Measurements from ENCODE around the gene KIF3A.
A peak's percentile ranks its signal among the peaks of the same experiment; 100 is the strongest.

KIF3A gene

DNA sequence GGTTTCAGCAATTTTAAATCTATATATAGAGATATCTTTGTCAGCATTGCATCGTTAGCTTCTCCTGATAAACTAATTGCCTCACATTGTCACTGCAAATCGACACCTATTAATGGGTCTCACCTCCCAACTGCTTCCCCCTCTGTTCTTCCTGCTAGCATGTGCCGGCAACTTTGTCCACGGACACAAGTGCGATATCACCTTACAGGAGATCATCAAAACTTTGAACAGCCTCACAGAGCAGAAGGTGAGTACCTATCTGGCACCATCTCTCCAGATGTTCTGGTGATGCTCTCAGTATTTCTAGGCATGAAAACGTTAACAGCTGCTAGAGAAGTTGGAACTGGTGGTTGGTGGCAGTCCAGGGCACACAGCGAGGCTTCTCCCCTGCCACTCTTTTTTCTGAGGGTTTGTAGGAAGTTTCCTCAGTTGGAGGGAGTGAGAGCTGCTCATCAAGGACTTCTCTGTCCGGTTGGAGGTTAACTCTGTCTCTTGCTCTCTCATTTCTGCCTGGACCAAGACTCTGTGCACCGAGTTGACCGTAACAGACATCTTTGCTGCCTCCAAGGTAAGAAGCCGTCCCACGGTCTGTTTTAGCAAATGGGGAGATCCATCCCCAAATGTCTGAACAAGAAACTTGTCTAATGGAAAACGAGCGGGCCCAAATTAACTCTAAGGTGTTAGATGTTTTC is 63.3 kb downstream of the KIF3A start, which contains the start of gene IL4:
IL4 (plus strand) TSS at position 51 of the 692 bp plus-strand sequence; CDS start at position 113, 62 bp downstream.
- H3K4me1 ChIP-seq, result peaks cover 0 to 46% (median 23%) of the 10 kb centered on the region in 4 donors
- intact Hi-C loops (cut with DNase I; ENCODE audit: low total_unique reads), result loop anchor here (10.0 kb wide), 1 partner anchor 149 kb away; no protein-coding TSS in a partner anchor
- peak within 1 kb of the TSS; percentile 57 to 82 for H3K27ac ChIP-seq
- H3K4me3 ChIP-seq, result peak within 1 kb of the TSS; percentile 20 to 27
- TF ChIP-seq, protein P1, sequence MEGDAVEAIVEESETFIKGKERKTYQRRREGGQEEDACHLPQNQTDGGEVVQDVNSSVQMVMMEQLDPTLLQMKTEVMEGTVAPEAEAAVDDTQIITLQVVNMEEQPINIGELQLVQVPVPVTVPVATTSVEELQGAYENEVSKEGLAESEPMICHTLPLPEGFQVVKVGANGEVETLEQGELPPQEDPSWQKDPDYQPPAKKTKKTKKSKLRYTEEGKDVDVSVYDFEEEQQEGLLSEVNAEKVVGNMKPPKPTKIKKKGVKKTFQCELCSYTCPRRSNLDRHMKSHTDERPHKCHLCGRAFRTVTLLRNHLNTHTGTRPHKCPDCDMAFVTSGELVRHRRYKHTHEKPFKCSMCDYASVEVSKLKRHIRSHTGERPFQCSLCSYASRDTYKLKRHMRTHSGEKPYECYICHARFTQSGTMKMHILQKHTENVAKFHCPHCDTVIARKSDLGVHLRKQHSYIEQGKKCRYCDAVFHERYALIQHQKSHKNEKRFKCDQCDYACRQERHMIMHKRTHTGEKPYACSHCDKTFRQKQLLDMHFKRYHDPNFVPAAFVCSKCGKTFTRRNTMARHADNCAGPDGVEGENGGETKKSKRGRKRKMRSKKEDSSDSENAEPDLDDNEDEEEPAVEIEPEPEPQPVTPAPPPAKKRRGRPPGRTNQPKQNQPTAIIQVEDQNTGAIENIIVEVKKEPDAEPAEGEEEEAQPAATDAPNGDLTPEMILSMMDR (IDR thresholded peaks at IDR 0.05), result no peak
- H3K27me3 ChIP-seq, result no peaks in the 10 kb centered on the region
- peak in 1 of 2 donors; percentile 19 for DNase-seq
- H3K9me3 ChIP-seq, result no peaks in the 10 kb centered on the region
- no peaks in the 10 kb centered on the region for H3K36me3 ChIP-seq

DNA sequence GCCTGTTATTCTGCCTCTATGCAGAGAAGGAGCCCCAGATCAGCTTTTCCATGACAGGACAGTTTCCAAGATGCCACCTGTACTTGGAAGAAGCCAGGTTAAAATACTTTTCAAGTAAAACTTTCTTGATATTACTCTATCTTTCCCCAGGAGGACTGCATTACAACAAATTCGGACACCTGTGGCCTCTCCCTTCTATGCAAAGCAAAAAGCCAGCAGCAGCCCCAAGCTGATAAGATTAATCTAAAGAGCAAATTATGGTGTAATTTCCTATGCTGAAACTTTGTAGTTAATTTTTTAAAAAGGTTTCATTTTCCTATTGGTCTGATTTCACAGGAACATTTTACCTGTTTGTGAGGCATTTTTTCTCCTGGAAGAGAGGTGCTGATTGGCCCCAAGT is 63.9 kb downstream of the KIF3A start:
- TF ChIP-seq, protein P1 (IDR thresholded peaks at IDR 0.05), result no peak
- peak in 1 of 2 donors; percentile 15 for DNase-seq
- intact Hi-C loops (cut with DNase I; ENCODE audit: low total_unique reads), result loop anchor here (10.0 kb wide), 1 partner anchor 149 kb away; no protein-coding TSS in a partner anchor

DNA sequence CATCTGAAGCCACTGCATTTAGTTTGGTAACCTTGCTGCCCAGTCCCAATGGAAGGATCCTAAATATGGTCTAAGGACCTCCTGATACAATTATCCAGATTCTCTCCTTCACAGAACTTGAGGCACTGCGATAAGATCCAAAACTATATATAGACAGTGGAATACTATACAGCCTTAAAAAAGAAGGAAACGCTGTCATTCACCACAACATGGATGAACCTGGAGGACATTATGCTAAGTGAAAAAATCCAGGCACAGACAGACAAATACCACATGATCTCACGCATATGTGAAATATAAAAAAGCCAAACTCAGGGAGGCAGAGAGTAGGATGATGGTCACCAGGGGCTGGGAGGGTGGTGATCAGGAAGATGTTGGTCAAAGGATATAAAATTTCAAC is 66.3 kb downstream of the KIF3A start:
- no peak for DNase-seq
- Histone ChIP-seq H3K4me1 (peaks cover 0 to 24% (median 14%) of the 10 kb centered on the region in 4 donors), H3K27me3 (no peaks in the 10 kb centered on the region), H3K4me3 (no peak overlapping the region), H3K27ac (no peak overlapping the region), H3K36me3 (no peaks in the 10 kb centered on the region), H3K9me3 (no peaks in the 10 kb centered on the region)
- intact Hi-C loops (cut with DNase I; ENCODE audit: low total_unique reads), result loop anchor here (10.0 kb wide), 1 partner anchor 146 kb away; no protein-coding TSS in a partner anchor
- TF ChIP-seq, protein P1 (IDR thresholded peaks at IDR 0.05), result no peak

More for the DNA sequence above, 63.9 kb downstream of the KIF3A start:
- Histone ChIP-seq H3K27ac (peak overlapping the region; percentile 57 to 82), H3K4me3 (no peak overlapping the region), H3K36me3 (no peaks in the 10 kb centered on the region), H3K9me3 (no peaks in the 10 kb centered on the region), H3K4me1 (peaks cover 0 to 46% (median 23%) of the 10 kb centered on the region in 4 donors), H3K27me3 (no peaks in the 10 kb centered on the region)

DNA sequence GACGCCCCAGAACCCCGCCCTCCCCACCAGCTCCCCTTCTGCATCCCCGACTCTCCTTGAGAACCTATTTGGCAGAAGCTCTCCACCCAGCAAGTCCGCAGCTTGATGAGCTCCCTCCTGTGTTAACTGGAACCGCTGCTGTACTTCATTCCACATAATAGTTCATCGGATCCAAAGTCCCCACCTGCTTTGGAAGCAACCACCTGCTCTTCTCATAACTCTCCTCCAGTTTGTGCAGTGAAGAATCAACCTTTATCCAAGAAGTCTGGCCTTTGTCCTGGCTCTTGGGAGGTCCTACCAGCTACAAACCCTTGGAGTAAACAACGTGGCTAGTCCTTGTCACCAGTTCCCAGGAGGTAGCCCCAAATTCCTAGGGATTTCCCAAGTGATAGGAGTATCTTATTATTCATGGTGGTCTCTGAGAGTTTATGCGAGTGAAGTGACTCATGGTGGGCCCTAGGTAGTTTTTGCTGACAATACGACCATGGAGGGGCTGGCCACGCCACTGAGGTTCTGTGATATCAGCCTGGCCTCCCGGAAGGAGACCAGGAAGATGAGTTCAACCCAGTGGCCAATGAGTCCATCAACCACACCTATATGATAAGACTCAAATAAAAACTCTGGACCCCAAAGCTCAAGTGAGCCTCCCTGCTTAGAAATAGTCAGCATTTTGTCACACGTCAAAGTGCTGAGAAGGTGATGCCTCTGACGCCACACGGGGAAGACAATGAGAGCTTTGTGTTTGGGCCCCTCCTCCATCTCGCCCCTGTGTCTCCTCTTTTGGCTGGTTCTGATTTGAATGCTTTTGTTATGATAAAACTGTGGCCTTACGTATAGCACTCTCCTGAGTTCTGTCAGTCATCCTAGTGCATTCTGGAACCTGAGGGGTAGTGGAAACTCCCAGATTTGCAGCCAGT is 67.1 kb downstream of the KIF3A start:
- H3K36me3 ChIP-seq, result no peaks in the 10 kb centered on the region
- peak in 1 of 2 donors; percentile 13 for DNase-seq
- intact Hi-C loops (cut with DNase I; ENCODE audit: low total_unique reads), result loop anchor here (10.0 kb wide), 1 partner anchor 145 kb away; no protein-coding TSS in a partner anchor

DNA sequence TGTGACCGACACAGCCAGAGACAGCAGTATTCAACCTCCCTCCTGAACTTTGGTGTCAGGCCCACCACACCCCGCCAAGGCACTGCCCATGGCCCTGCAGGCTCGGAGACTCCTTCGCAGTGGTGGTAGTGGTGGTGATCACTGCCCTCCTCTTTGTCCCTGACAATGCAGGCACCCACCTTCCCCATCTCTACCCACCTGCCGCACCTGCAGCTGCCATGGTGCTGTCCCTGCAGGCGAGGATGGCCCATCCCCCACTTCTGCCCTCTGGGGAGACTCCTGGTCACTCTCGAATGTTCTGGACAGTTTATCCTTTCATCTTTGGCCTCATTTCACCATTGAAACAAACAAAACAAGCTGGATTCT is 67.9 kb downstream of the KIF3A start:
- Histone ChIP-seq H3K27ac (no peak overlapping the region), H3K36me3 (no peaks in the 10 kb centered on the region), H3K9me3 (no peaks in the 10 kb centered on the region), H3K4me1 (peaks cover 0 to 10% (median 6%) of the 10 kb centered on the region in 4 donors), H3K27me3 (no peaks in the 10 kb centered on the region), H3K4me3 (no peak overlapping the region)
- intact Hi-C loops (cut with DNase I; ENCODE audit: low total_unique reads), result no loop called here
- no peak for DNase-seq
- TF ChIP-seq, protein P1 (IDR thresholded peaks at IDR 0.05), result no peak

More for the DNA sequence above, 67.1 kb downstream of the KIF3A start:
- Histone ChIP-seq H3K4me3 (no peak overlapping the region), H3K27me3 (no peaks in the 10 kb centered on the region), H3K27ac (no peak overlapping the region), H3K9me3 (no peaks in the 10 kb centered on the region), H3K4me1 (peaks cover 0 to 16% (median 11%) of the 10 kb centered on the region in 4 donors)
- TF ChIP-seq, protein P1 (IDR thresholded peaks at IDR 0.05), result no peak
